HG02938 (cell line): ENCODE data around the gene ARHGAP30.

Experiments
- ATAC-seq: cut with Tn5 transposase; IDR thresholded peaks from one replicate; pipeline ENCODE4 v1.9.1; 2021; ENCODE audit warnings: mild to moderate bottlenecking, moderate library complexity; ENCODE audit not compliant: unreplicated experiment

Gene ARHGAP30

DNA sequence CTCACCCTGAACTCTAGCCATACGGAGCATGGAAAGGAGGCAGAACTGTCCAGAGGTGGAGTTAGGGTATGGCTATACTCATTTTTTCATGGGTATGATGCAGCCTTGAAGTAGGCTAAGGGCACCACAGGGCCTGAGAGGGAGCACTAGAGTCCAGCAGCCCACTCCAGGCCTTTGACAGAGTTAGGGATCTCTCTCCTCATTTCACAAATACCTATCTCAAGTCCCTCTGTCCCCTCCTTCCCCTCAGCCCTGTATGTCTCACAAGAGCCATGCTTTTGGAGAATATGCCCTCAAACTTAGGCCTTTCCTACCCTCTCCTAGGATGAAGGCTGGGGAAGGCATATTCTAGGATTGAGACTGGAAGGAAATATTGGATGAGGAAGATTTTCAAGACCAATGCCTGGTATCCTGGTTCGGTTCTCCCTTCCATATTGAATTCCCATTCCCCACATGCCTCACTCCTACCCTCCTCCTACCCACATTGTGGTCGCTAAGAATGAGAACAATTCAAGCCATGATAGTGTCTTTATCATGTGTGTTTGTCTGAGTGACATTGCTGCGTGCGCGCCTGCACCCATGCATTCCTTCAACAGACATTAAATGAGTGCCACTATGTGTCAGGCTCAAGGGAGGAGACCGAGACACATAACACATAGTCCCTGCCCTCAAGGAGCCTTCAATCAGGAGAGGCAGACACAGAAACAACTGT is 22.3 kb upstream of the ARHGAP30 start:
- no peak for ATAC-seq

DNA sequence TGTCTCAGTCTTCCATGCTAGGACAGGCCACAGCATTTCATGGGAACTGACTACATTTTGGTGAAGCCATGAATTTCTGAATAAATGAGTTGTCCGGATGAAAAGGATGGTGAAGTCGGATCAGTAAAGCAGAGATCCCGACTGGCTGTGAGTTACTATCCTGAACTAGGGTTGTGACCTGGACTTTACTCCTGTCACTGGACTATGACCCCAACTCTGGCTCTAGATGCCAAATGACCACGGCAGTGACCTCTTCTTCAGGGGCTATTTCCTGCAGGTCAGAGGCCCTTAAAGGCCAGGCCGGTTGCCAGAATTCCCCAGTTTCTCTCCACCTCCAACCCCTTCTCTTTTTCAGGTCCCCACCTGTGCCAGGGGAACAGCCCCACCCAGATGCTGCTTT is 21.4 kb upstream of the ARHGAP30 start:
- ATAC-seq, result no peak

DNA sequence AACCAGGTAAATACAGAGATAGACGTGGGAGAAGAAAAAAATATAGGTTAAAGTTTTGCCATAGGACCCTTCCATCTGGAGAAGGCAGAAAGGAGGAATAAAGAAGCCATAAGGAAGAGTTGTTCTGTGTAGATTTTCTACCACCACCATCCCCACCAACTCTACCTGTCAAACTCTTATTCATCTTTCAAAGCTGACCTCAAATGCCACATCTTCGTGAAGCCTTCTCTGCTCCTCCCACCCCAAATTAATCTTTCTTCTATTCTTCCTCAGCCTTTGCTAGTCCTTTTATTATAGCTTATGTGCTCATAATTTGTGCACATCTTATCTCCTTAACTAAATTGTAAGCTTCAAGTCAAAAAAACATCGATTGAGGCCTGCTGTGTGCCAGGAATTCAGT is 20.9 kb upstream of the ARHGAP30 start:
- no peak for ATAC-seq

DNA sequence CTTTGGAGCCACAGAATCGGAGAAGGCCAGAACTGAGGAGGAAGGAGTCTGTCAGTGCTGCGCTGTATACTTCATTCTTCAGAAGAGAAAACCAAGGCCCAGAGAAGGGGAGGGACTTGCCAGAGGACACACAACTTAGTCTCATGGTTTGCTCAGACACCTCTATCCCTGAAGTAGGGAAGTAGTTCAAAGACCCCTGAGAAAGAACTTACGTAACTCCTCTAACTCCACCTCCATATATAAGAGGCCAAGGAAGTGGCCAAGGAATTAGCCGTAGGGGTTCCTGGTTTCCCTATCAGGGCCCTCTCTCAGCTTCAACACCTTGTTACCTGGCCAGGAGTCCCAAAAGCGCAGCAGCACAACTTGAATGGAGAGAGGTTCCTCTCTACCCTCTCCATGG is 20.2 kb upstream of the ARHGAP30 start:
- no peak for ATAC-seq

DNA sequence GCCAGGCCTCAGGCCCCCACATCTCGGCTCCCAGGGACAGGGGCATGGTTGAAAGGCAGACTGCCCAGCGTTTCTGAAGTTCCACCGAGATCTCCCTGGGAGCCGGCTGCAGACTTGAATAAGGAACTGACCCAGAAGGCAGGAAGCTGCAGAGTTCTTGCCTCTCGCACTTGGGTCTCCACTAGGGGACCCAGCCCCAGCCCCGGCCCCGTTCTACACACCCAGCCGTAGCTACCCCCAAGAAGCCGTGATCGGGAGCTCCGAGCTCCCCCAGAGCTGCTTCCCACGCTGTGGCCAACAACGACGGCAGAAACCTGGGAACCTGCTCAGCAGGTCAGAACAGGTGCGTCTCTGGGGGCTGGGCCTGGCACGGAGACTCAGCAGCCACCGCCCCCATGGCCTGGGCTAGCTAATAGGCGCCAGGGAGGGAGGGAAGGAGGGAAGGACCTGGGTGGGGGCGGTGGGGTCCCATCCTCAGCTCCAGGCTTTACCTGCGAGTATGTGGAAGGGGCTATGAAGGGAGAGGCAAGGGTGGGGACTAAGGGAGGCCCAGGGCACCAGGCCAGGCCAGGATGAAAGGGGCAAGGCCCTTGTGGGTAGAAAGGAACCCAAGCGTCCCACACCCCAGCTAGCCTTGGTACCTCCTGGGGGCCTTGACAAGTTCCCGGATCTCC is 19.7 kb upstream of the ARHGAP30 start, which contains the start of gene NECTIN4:
Gene NECTIN4 (minus strand): TSS at position 308 of the 674 bp plus-strand sequence. CDS start 262 bp downstream, at position 46.
- no peak for ATAC-seq

DNA sequence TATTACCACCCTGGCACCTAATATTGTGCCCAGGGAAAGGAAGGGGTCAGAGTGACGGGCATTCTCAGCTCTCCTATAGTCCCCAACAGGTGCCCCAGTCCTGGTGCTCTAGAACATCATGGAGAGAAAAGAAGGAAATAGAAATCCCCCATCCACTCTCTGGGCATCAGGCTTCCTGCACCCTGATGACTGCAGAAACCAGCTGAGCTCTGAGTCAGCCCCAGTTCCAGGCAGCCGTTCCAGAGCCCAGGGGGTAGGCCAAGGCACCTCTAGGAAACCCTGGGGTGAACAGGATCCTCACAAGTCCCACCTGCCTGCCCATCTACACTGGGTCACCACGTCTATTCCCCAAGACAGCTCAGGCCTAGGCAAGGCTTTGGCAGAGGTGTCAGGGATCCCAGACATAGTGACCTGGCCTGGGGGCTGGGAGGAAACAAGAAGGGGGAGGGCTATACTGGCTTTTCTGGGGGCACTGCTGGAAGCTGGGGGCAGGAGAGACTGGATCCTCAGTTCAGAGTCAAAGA is 19.0 kb upstream of the ARHGAP30 start:
- ATAC-seq, result no peak

DNA sequence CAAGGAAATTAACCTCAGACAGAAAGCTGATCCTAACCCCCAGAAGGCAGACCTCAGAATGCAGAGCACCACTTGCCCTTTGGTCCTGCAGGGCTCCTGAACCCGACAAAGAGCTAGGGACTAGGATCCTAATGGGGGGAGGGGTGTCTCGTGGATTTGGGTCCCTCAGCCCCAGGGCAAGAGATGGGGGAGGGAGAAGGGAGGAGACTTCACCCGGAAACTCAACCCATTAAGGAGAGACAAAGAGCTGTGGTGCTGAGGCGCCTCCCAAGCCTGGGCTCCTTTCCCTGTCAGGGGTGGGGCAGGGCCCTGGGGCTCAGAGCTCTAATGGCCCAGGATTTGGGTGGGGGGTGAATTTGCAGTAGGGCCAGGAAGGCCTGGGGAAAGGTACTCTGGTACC is 16.8 kb upstream of the ARHGAP30 start:
- no peak for ATAC-seq

DNA sequence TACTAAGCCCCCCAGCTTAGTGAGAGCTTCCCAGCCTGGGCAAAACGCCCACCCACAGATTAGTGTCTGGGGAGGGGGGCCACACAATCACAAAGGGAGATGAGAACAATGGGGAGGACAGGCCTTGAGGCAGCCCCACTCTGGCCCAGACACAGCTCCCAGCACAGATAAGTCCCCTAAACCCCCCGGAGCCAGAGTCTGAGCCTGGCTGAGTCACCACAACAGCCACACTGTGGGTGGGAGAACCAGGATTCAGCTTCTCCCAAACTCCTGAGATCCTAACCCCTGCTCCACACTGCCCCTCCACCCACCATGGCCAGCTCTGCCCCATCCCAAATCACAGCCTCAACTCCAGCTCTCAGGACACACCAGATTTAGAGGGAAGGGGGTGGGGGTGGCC is 15.5 kb upstream of the ARHGAP30 start:
- no peak for ATAC-seq

DNA sequence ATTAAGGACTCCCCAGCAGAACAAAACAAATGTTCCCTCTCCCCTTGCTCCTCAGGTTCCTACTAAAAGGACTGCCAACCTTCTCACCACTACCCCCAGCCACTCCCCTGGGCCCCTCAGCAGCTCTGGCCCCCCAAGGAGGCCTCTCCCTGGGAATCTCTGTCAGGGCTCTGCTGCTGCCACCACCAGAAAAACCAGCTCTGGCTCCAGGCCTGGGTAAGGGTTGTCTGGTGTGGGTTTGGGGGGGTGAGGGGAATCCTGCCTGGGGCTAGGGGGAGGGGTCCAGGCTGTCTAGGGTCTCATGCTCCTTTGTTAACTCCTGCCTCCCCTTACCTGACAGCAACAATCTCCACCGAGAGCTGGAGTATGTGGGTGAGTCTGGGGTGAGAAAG is 14.9 kb upstream of the ARHGAP30 start:
- ATAC-seq, result no peak

DNA sequence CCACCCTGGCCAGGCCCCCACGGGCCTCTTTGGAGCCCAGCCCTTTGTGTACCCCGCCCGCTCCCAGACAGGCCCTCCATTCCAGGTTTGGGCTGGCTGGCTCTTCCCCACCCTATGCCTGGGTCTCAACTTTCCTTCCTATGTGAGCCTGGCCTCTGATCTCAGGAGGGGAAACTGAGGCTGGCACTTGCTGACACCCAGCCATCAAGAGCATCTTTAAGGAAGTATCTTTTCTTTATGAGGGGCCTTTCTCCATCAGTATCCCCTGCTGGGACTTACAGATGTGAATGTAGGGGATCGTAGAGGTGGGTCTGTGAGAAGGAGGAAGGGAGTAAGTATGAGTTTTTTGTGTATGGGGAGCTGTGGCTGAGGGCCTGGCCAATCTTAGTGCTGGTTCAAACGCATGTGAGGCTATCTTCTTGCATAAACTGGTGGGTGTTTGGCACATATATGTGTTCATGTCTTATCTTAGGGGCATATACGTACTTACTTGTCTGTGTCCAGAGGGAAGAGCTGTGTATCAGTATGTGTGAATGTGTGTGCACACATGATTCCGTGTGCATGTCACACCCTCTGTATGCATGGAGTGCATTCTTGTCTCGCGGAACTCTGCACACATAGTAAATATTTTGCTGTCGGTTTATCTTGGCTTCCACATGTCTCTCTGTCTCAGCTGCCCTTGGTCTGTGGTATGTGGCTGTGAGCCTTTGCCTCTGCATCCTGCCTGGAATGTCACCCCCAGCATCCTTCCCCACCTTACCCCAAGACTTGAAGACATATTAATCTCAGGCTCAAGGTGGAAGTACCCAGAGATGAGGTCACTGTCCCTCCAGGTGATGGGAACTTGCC is 14.3 kb upstream of the ARHGAP30 start:
- ATAC-seq, result no peak

DNA sequence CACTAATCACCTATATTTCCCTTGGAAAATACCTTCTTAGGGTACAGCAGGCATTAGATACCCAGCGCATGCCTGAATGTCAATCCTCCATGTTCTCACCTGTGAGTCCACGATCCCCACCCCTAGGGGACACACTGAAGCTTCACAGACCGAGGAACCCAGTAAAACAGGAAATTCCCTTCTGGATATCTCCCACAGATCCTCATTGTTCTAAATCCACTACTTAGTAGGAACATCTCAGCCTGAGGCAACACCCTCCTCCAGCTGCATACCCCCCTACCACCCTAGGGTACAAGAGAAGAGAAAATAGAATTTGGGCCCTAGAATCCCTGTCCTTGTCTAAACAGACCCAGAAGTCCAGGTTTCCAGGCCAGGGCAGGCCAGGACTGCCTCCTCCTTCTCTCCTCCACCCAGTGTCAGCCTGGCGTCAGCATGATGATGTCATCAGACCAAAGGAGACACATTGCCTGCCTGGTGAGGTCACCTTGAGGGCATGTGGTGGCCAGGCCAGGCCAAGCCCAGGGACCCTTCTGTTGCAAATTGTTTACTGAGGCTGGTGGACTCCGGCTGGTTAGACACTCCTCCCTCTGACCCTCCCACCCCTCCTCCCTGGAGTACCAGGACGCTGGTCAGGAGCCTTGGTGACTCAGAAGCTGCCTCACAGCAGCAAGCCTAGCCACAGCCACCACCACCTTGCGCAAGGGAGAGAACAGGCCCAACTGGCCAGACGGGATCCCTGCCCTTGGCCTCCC is 13.5 kb upstream of the ARHGAP30 start:
- ATAC-seq, result no peak

DNA sequence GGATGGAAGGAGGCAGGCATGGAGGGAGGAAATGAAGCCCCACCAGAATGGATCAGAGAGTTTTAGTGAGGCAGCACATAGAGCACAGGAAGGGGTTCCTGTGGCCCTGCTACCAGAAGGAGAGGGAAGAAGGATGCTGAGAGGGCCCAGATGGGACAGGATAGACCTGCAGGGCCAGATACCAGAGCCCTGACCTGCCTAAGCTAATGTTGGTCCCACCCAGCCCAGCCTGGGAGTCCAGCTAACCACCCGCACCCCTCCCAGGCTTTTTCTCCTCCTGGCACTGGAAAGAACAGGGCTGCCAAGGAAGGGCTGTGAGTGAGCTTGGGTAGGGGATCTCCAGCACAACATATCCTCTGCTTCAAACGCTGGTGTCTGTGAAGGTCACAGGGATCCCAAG is 12.8 kb upstream of the ARHGAP30 start:
- ATAC-seq, result no peak

DNA sequence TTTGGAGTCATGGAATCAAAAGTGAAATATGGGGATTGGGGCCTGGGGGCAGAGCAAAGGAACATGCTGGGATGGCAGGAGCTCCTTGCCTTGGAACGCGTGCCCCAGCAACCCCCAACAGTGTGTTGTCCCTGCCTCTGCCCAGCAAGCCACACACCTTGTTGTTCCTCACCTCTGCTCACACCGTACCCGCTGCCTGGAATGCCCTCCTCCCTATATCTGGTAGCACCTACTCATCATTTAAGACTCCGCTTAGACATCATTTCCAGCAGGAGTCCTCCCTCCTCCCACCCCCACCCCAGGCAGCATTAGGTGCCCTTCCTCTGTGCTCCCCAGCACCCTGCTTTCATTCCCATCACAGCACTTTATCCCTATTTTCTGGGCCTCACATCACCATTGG is 11.8 kb upstream of the ARHGAP30 start:
- no peak for ATAC-seq

DNA sequence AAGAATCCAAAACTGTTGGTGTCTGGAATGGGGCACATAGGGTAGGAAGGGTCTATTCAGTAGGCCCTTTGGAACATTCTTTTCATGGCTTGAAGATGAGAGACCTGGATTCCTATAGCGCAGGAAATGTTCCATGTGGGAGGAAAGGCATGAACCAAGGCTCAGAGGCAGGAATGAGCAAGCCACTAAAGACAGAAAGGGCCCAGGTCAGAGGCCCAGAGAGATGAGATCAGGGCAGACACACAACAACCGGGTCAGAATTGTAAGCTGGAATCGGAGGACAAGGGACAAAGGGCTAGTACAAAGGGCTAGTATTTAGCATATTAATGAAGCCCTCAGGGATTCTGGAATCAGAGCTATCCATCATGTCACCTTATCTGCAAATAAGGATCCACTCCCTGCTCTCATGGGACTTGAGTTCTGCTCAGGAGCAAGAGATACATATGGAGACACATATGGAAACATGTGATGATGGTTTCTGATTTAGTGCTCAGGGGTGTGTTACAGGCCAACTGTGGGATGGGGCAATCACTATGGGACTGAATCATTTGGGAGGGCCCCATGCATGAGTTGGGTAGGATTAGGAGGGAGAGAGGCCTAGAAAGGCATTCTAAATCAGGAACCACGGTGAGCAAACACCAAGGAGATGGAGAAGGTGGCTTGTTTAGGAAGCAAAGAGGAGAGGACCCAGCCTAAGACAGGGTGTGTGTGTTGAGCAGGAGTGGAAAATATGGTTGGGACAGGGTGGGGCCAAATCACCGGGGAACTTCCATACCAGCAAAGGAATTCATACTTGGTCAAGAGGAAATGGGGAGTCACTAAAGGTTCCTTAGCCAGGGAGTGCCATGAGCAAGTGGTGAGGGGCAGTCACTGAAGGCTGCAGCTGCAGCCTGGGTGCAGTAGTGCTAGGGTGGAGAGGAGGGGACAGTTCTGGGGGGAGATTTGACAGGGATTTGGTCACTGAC is 11.0 kb upstream of the ARHGAP30 start:
- no peak for ATAC-seq

DNA sequence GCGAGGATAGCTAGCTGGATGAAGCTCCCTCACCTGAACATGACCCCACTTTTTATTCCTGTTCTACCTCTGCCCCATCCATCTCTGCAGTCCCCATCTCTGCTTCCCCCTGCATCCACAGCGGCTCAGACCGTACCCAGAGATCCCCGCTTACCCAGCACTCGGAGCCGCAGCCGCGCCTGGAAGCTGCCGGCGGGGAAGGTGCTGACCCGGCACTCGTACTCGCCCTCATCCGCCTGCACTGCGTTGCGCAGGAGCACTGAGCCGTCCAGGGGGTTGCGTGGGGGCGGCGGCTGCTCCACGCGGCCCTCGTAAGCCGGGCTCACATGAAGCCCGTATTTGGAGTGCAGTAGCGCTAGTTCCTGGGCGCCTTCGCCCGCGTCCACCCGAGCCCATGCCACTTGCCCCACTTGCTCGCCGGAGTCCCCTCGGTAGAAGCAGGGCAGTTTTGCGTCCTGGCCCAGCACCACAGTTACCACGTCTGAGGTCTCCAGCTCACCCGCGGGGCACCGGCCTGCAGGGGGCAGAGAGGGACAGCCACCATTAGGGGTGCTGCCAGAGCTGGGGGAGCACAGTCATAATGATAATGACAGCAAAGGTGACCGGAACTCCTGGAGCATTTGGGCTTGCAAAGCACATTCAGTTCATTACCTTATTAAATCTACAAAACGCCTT is 9.9 kb upstream of the ARHGAP30 start:
- no peak for ATAC-seq

DNA sequence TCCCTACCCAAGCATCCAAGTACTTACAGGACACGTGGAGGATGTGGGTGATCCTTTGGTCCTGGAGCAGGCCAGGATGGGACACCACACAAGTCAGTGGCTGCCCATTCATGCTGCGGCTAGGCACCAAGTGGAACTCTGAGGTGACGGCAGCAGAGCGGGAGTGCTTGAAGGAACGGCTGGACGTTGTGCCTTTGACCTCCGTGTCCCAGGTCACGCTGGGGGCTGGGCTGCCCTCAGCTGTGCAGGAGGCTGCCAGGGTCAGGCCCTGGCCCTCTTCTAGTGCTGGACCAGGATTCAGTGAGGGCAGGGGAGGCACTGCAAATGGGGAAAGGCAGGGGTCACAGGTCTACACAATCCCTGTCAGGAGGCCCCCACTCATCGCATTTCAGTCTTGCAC is 7.7 kb upstream of the ARHGAP30 start:
- no peak for ATAC-seq

DNA sequence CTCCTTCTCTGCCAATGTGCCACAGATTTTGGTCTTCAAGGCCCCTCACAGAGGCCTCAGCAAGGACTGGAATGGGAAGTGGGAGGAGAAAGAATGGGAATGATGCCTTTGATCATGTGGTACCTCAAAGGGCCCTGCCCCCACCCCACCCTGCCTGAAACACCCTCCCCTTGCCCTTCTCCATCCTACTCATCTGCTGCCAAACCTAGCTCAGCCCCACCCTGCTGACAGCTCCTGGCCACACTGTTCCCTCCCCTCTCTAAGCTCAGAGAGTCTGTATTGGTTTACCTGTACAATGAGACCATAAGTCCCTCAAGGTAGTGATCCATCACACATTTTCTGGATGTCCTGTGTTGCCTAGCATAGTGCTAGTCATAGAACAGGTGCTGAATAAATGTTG is 6.7 kb upstream of the ARHGAP30 start:
- ATAC-seq, result no peak

DNA sequence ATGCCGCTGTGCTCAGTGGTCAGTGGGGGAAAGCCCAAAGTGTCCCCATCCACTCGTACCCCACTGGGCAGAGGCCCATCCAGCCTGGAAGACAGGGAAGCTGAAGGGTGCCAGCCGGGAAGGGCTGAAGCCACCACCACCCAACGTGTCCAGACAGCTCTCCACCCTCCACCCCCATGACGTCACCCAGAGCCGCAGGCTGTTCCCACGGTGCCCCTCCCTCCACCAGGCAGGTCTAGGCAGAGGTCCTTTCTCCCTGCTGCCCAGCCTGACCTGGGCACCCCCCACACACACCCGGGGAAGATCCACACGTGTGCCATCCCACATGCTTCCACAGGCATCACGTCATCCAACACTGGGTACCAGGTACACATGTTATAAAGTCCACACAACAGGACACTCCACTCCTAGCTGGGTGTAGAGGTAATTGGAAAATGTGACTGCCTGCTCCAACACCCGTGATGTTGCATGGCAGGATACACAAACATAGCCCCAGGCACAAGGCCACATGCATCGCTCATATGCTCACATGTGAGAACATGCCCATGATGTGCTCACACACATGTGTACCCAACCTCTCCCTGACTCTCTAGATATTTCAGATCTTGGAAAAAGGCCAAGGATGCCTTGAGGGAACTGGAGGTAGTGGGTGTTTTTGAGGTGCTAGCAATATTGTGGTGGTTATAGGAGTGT is 5.1 kb upstream of the ARHGAP30 start:
- ATAC-seq, result no peak
